Calu3 (cell line): ENCODE data around the gene ZBTB2. TPM values are rescaled to one million over a fixed set of nuclear protein-coding genes. Genes with fewer than 3 reads are reported as not detected.

ENCODE experiments used
- BruUV-seq: library from RNA; stranded (reverse); fragments of 400-500 nt; replicated peaks from 2 replicates; lab custom pipeline; 2021; lab: Mats Ljungman, UMichigan
- CTCF ChIA-PET: fragments of 300-600 bp; sonication (Branson Sonifier 250); formaldehyde crosslinking; loops from one replicate; lab custom pipeline; 2022; ENCODE audit warnings: antibody characterized with exemption; lab: Charles Lee
- DNase-seq: peaks from one replicate; pipeline ENCODE4 v3.0.0; 2022
- H3K27ac Mint-ChIP-seq: one replicate; pipeline ENCODE4 v1.8.0; 2022; ENCODE audit warnings: mixed read lengths; ENCODE audit not compliant: unreplicated experiment
- H3K27me3 Mint-ChIP-seq: one replicate; pipeline ENCODE4 v1.8.0; 2022; ENCODE audit warnings: mixed read lengths; ENCODE audit not compliant: unreplicated experiment
- H3K36me3 Mint-ChIP-seq: one replicate; pipeline ENCODE4 v1.8.0; 2022; ENCODE audit warnings: mild to moderate bottlenecking, moderate library complexity, mixed read lengths; ENCODE audit not compliant: insufficient read depth, unreplicated experiment
- H3K4me1 Mint-ChIP-seq: one replicate; pipeline ENCODE4 v1.8.0; 2022; ENCODE audit warnings: mild to moderate bottlenecking, low read depth, mixed read lengths; ENCODE audit not compliant: unreplicated experiment
- H3K4me3 Mint-ChIP-seq: one replicate; pipeline ENCODE4 v1.8.0; 2022; ENCODE audit warnings: mild to moderate bottlenecking, low read depth, moderate library complexity, mixed read lengths; ENCODE audit not compliant: unreplicated experiment
- H3K9me3 Mint-ChIP-seq: one replicate; pipeline ENCODE4 v1.8.0; 2022; ENCODE audit warnings: low read depth, mixed read lengths; ENCODE audit not compliant: unreplicated experiment
- CTCF ChIP-seq: fragments of 200-600 bp; IDR thresholded peaks from one replicate; pipeline ENCODE4 v1.8.0; 2022; ENCODE audit warnings: antibody characterized with exemption; ENCODE audit not compliant: unreplicated experiment
- intact Hi-C: fragments of 100-400 bp; cut with micrococcal nuclease; formaldehyde crosslinking; loops from one replicate; pipeline ENCODE4 v1.10.0; 2022; ENCODE audit not compliant: unreplicated experiment
- total RNA-seq: library from RNA; stranded (reverse); gene quantifications from 2 replicates; pipeline ENCODE4 v1.2.3, GENCODE V29; 2022

ZBTB2 gene
- total RNA-seq, 1 experiment from 2014 or later, result 15.7 TPM

GRCh38 chr6:151389618-151390275 lies 1.6 kb downstream of the ZBTB2 start:
- Mint-ChIP-seq H3K4me1 (peaks cover 14% of the 10 kb centered on the region), H3K9me3 (no peaks in the 10 kb centered on the region), H3K27ac (peak overlapping the region; percentile 70), H3K4me3 (peak overlapping the region; percentile 86), H3K36me3 (peaks cover 41% of the 10 kb centered on the region), H3K27me3 (no peaks in the 10 kb centered on the region)
- no peak for TF ChIP-seq CTCF
- no TSS peak for BruUV-seq
- DNase-seq, result peak; percentile 25
- intact Hi-C loops, result no loop called here
- CTCF ChIA-PET, result no interaction called here

GRCh38 chr6:151388997-151389617 lies 2.3 kb downstream of the ZBTB2 start:
- BruUV-seq, result no TSS peak
- H3K4me1 Mint-ChIP-seq, result peaks cover 19% of the 10 kb centered on the region
- no peak for TF ChIP-seq CTCF
- no peaks in the 10 kb centered on the region for H3K9me3 Mint-ChIP-seq
- peaks cover 41% of the 10 kb centered on the region for H3K36me3 Mint-ChIP-seq
- no peaks in the 10 kb centered on the region for H3K27me3 Mint-ChIP-seq
- intact Hi-C loops, result no loop called here
- peak overlapping the region; percentile 86 for H3K4me3 Mint-ChIP-seq
- CTCF ChIA-PET, result no interaction called here
- H3K27ac Mint-ChIP-seq, result peak overlapping the region; percentile 70
- DNase-seq, result no peak

- no peak for DNase-seq
- no peaks in the 10 kb centered on the region for H3K27me3 Mint-ChIP-seq
- H3K9me3 Mint-ChIP-seq, result no peaks in the 10 kb centered on the region
- CTCF ChIA-PET, result interaction anchor here (1.0 kb wide), 1 partner anchor 9 kb away, joined by 4 read pairs; no protein-coding TSS in a partner anchor
- no TSS peak for BruUV-seq
- TF ChIP-seq CTCF, result no peak
- intact Hi-C loops, result no loop called here
- H3K27ac Mint-ChIP-seq, result no peak overlapping the region
- H3K4me1 Mint-ChIP-seq, result peaks cover 14% of the 10 kb centered on the region
- H3K4me3 Mint-ChIP-seq, result no peak overlapping the region
- H3K36me3 Mint-ChIP-seq, result peaks cover 41% of the 10 kb centered on the region
Measured at GRCh38 chr6:151388236-151388635, 3.1 kb downstream of the ZBTB2 start.

GRCh38 chr6:151387175-151387970 lies 4.0 kb downstream of the ZBTB2 start:
- Mint-ChIP-seq H3K4me3 (no peak overlapping the region), H3K27ac (no peak overlapping the region), H3K9me3 (no peaks in the 10 kb centered on the region), H3K4me1 (peaks cover 8% of the 10 kb centered on the region), H3K27me3 (no peaks in the 10 kb centered on the region), H3K36me3 (peaks cover 39% of the 10 kb centered on the region)
- no peak for DNase-seq
- CTCF ChIA-PET, result interaction anchor here (1.0 kb wide), 1 partner anchor 10 kb away, joined by 4 read pairs; no protein-coding TSS in a partner anchor
- BruUV-seq, result no TSS peak
- intact Hi-C loops, result no loop called here
- TF ChIP-seq CTCF, result no peak
